ENCODE data around the gene DHX36. TPM values are rescaled to one million over a fixed set of nuclear protein-coding genes. Genes with fewer than 3 reads are reported as not detected.

Gene DHX36
- total RNA-seq: 100 to 1,000 TPM in 1 of 2 donors, 10 to 100 TPM in 1; 61.2 to 141 TPM
- polyA plus RNA-seq: 10 to 100 TPM; 26.8 to 32.0 TPM
- long read RNA-seq, donor 1, full-length matches to known transcripts: 22 of 40 reads
- long read RNA-seq, donor 1, partial matches to known transcripts: 18 of 40 reads
- long read RNA-seq, donor 1, other reads (novel, unspliced or antisense): 0 of 40 reads
- long read RNA-seq, donor 2, transcript DHX36-211 (3 exons, 833 nt): major isoform, 6 of 7 reads
- long read RNA-seq, donor 2, partial matches to known transcripts: 0 of 7 reads
- long read RNA-seq, donor 2, other reads (novel, unspliced or antisense): 0 of 7 reads
- long read RNA-seq, donor 3, full-length matches to known transcripts: 14 of 21 reads
- long read RNA-seq, donor 3, partial matches to known transcripts: 7 of 21 reads
- long read RNA-seq, donor 3, other reads (novel, unspliced or antisense): 0 of 21 reads
- long read RNA-seq, donor 4, transcript DHX36-211 (3 exons, 833 nt): major isoform, 7 of 15 reads
- long read RNA-seq, donor 4, partial matches to known transcripts: 8 of 15 reads
- long read RNA-seq, donor 4, other reads (novel, unspliced or antisense): 0 of 15 reads
- long read RNA-seq, donor 5, full-length matches to known transcripts: 35 of 44 reads
- long read RNA-seq, donor 5, partial matches to known transcripts: 9 of 44 reads
- long read RNA-seq, donor 5, other reads (novel, unspliced or antisense): 0 of 44 reads

- TF ChIP-seq CTCF (IDR thresholded peaks at IDR 0.05; ENCODE audit: control extremely low read depth, extremely low read depth): no peak
- Histone ChIP-seq H3K27me3 (ENCODE audit: control insufficient read depth in 3 of 3, insufficient read depth in 3 of 3, low read length in 2 of 3) (no peaks in the 10 kb centered on the region), H3K9me3 (ENCODE audit: control insufficient read depth in 4 of 4, insufficient read depth in 3 of 4, low read length in 3 of 4) (peaks cover 0 to 3% (median under 1%) of the 10 kb centered on the region in 4 donors), H3K36me3 (ENCODE audit: control insufficient read depth in 4 of 4, insufficient read depth in 4 of 4, low read length in 4 of 4) (peaks cover 0 to 3% (median 1%) of the 10 kb centered on the region in 4 donors), H3K4me3 (peak within 1 kb of the TSS; percentile 66), H3K27ac (ENCODE audit: low read depth in 1 of 2, low read length in 1 of 2) (peak within 1 kb of the TSS; percentile 77 to 85), H3K9ac (ENCODE audit: insufficient read depth in 1 of 2, low read length in 2 of 2) (peak within 1 kb of the TSS; percentile 46 to 88), H3K4me1 (ENCODE audit: control insufficient read depth in 5 of 5, insufficient read depth in 5 of 5, low read length in 5 of 5) (peaks cover 0 to 41% (median 6%) of the 10 kb centered on the region in 5 donors)
- 0% methylated on average over 45 of the region's 45 CpGs for WGBS, 2 donors
- peak; percentile 96 to 97 (median 97) for DNase-seq
- peak; percentile 95 for ATAC-seq (ENCODE audit: insufficient read depth, low FRiP score)
Measured at GRCh38 chr3:154323891-154324738, at the start of gene DHX36. Gene DHX36 (minus strand): TSS chr3:154324487. CDS start chr3:154324416, 71 bp downstream.

- Histone ChIP-seq H3K9ac (ENCODE audit: insufficient read depth in 1 of 2, low read length in 2 of 2) (no peak overlapping the region), H3K4me3 (no peak overlapping the region), H3K27ac (ENCODE audit: low read depth in 1 of 2, low read length in 1 of 2) (no peak overlapping the region), H3K27me3 (ENCODE audit: control insufficient read depth in 3 of 3, insufficient read depth in 3 of 3, low read length in 2 of 3) (no peaks in the 10 kb centered on the region), H3K36me3 (ENCODE audit: control insufficient read depth in 4 of 4, insufficient read depth in 4 of 4, low read length in 4 of 4) (no peaks in the 10 kb centered on the region), H3K9me3 (ENCODE audit: control insufficient read depth in 4 of 4, insufficient read depth in 3 of 4, low read length in 3 of 4) (peaks cover 0 to 8% (median 5%) of the 10 kb centered on the region in 4 donors), H3K4me1 (ENCODE audit: control insufficient read depth in 5 of 5, insufficient read depth in 5 of 5, low read length in 5 of 5) (no peaks in the 10 kb centered on the region)
- ATAC-seq (ENCODE audit: insufficient read depth, low FRiP score): no peak
- TF ChIP-seq CTCF (IDR thresholded peaks at IDR 0.05; ENCODE audit: control extremely low read depth, extremely low read depth): no peak
- 22 to 31% methylated on average over 3 of the region's 3 CpGs for WGBS, 2 donors
- no peak for DNase-seq
Measured at GRCh38 chr3:154367221-154367620, 42.9 kb upstream of the DHX36 start.

- TF ChIP-seq CTCF (IDR thresholded peaks at IDR 0.05; ENCODE audit: control extremely low read depth, extremely low read depth): no peak
- no peak for DNase-seq
- Histone ChIP-seq H3K9me3 (ENCODE audit: control insufficient read depth in 4 of 4, insufficient read depth in 3 of 4, low read length in 3 of 4) (peaks cover 0 to 8% (median 5%) of the 10 kb centered on the region in 4 donors), H3K27ac (ENCODE audit: low read depth in 1 of 2, low read length in 1 of 2) (no peak overlapping the region), H3K4me1 (ENCODE audit: control insufficient read depth in 5 of 5, insufficient read depth in 5 of 5, low read length in 5 of 5) (no peaks in the 10 kb centered on the region), H3K9ac (ENCODE audit: insufficient read depth in 1 of 2, low read length in 2 of 2) (no peak overlapping the region), H3K36me3 (ENCODE audit: control insufficient read depth in 4 of 4, insufficient read depth in 4 of 4, low read length in 4 of 4) (no peaks in the 10 kb centered on the region), H3K27me3 (ENCODE audit: control insufficient read depth in 3 of 3, insufficient read depth in 3 of 3, low read length in 2 of 3) (no peaks in the 10 kb centered on the region), H3K4me3 (no peak overlapping the region)
- no peak for ATAC-seq (ENCODE audit: insufficient read depth, low FRiP score)
Measured at GRCh38 chr3:154364849-154365248, 40.6 kb upstream of the DHX36 start.
